A549 (cell line): ENCODE results near the gene HHATL.

Source experiments
- CHD2 ChIP-seq: fragments of 150-350 bp; IDR thresholded peaks from 2 replicates; pipeline ENCODE4 v1.6.1; 2014; ENCODE audit warnings: low read length; ENCODE audit not compliant: partially characterized antibody
- CTCF ChIP-seq: fragments of >200 bp; sonication (Bioruptor Twin); formaldehyde crosslinking; IDR thresholded peaks from 3 replicates; pipeline ENCODE4 v1.5.1; 2016
- EHMT2 ChIP-seq: fragments of 200-600 bp; sonication (generic); IDR thresholded peaks from 2 replicates; pipeline ENCODE4 v1.6.1; 2016; ENCODE audit warnings: antibody characterized with exemption, low read depth, mild to moderate bottlenecking, moderate library complexity
- ELK1 ChIP-seq: fragments of 150-350 bp; IDR thresholded peaks from 2 replicates; pipeline ENCODE4 v1.6.1; 2014; ENCODE audit warnings: low read depth, mild to moderate bottlenecking, low read length
- MAZ ChIP-seq: fragments of 150-350 bp; IDR thresholded peaks from 2 replicates; pipeline ENCODE4 v1.6.1; 2014; ENCODE audit warnings: antibody characterized with exemption, low read depth, low read length, borderline replicate concordance
- NR3C1 ChIP-seq: fragments of >200 bp; sonication (Bioruptor Twin); formaldehyde crosslinking; IDR thresholded peaks from 3 replicates; pipeline ENCODE4 v1.6.1; 2017
- PBX3 ChIP-seq: IDR thresholded peaks from 2 replicates; pipeline ENCODE4 v1.6.1; 2012
- POLR2A ChIP-seq: IDR thresholded peaks from 2 replicates; pipeline ENCODE4 v1.6.1; 2012; ENCODE audit warnings: mild to moderate bottlenecking, low read length
- POLR2AphosphoS2 ChIP-seq: conservative IDR thresholded peaks from 2 replicates; pipeline ENCODE4 v1.6.1; 2012; ENCODE audit warnings: low read length, improper control_type of control experiment, inconsistent platforms
- RCOR1 ChIP-seq: fragments of 150-350 bp; IDR thresholded peaks from 2 replicates; pipeline ENCODE4 v1.6.1; 2014; ENCODE audit warnings: antibody characterized with exemption, low read length, low read depth

GRCh38 chr3:42675909-42676308, 26.7 kb downstream of the HHATL start:
- TF ChIP-seq CTCF (no peak), POLR2A (no peak), RCOR1 (no peak), ELK1 (no peak), NR3C1 (no peak), MAZ (no peak), CHD2 (no peak), POLR2AphosphoS2 (no peak), EHMT2 (no peak), PBX3 (no peak)
